Measurements from ENCODE around the gene MYL6B. TPM values are rescaled to one million over a fixed set of nuclear protein-coding genes. Genes with fewer than 3 reads are reported as not detected.

MYL6B gene
- total RNA-seq, 2 donors from 2014 or later = 153 to 191 TPM

DNA sequence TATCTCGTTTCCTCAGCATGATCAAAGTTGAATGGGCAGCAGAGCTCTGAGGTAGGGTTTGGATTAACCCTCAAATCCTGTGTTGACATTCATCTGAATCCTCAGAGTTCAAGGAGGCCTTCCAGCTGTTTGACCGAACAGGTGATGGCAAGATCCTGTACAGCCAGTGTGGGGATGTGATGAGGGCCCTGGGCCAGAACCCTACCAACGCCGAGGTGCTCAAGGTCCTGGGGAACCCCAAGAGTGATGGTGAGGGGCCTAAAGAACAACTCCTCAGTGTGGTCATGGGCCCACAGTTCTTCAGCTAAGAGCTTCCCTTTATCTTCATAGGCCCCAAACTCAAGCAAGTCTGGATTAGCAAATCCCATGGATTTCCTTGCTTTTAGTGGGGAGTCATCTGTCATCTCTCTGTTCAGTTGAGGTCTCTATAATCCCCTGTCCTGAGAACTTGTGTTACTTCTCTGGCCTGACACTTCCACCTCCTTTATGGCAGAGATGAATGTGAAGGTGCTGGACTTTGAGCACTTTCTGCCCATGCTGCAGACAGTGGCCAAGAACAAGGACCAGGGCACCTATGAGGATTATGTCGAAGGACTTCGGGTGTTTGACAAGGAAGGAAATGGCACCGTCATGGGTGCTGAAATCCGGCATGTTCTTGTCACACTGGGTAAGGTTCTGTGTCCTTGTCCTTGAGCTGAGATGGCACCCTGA lies 7.2 kb downstream of the MYL6B start:
- Histone ChIP-seq H3K9ac (ENCODE audit: extremely low read depth, low read length, poor library complexity, severe bottlenecking) (peak overlapping the region; percentile 97), H3K4me1 (ENCODE audit: control insufficient read depth, insufficient read depth, low read length) (peaks cover 8% of the 10 kb centered on the region), H3K27me3 (ENCODE audit: control insufficient read depth, insufficient read depth, low read length, poor library complexity, severe bottlenecking) (no peaks in the 10 kb centered on the region), H3K36me3 (ENCODE audit: control insufficient read depth, insufficient read depth, low read length) (peaks cover 71% of the 10 kb centered on the region), H3K27ac (ENCODE audit: low read depth, low read length) (no peak overlapping the region), H3K9me3 (ENCODE audit: control insufficient read depth, low read length) (no peaks in the 10 kb centered on the region), H3K4me3 (ENCODE audit: low read length) (peak overlapping the region; percentile 97)
- DNase-seq = peak; percentile 51
- Mint-ChIP-seq H3K4me3 (peak overlapping the region; percentile 96), H3K27ac (peak overlapping the region; percentile 99), H3K4me1 (peaks cover 58% of the 10 kb centered on the region), H3K36me3 (ENCODE audit: low read depth) (peaks cover 57% of the 10 kb centered on the region), H3K9me3 (no peaks in the 10 kb centered on the region), H3K27me3 (ENCODE audit: insufficient read depth) (no peaks in the 10 kb centered on the region)
- TF ChIP-seq CTCF (conservative IDR thresholded peaks at IDR 0.05) = no peak
- WGBS, 2 experiments (ENCODE audit: insufficient coverage in 1 of 2, insufficient read length in 1 of 2) = 61 to 70% methylated on average over 7 to 8 of the region's 8 CpGs

GRCh38 chr12:56160193-56160763 lies 7.9 kb downstream of the MYL6B start:
- no peaks in the 10 kb centered on the region for H3K27me3 Mint-ChIP-seq (ENCODE audit: insufficient read depth)
- WGBS, 2 experiments (ENCODE audit: insufficient coverage in 1 of 2, insufficient read length in 1 of 2) = 62 to 69% methylated on average over 6 to 7 of the region's 7 CpGs

More at GRCh38 chr12:56160193-56160763, 7.9 kb downstream of the MYL6B start:
- TF ChIP-seq CTCF (conservative IDR thresholded peaks at IDR 0.05) = peak; percentile 8
- Histone ChIP-seq H3K27me3 (ENCODE audit: control insufficient read depth, insufficient read depth, low read length, poor library complexity, severe bottlenecking) (no peaks in the 10 kb centered on the region), H3K36me3 (ENCODE audit: control insufficient read depth, insufficient read depth, low read length) (peaks cover 70% of the 10 kb centered on the region), H3K27ac (ENCODE audit: low read depth, low read length) (peak overlapping the region; percentile 21), H3K4me1 (ENCODE audit: control insufficient read depth, insufficient read depth, low read length) (peaks cover 8% of the 10 kb centered on the region), H3K9ac (ENCODE audit: extremely low read depth, low read length, poor library complexity, severe bottlenecking) (peak overlapping the region; percentile 97), H3K9me3 (ENCODE audit: control insufficient read depth, low read length) (no peaks in the 10 kb centered on the region), H3K4me3 (ENCODE audit: low read length) (peak overlapping the region; percentile 97)
- H3K9me3 Mint-ChIP-seq = no peaks in the 10 kb centered on the region
- H3K4me3 Mint-ChIP-seq = peak overlapping the region; percentile 96
- peak overlapping the region; percentile 99 for H3K27ac Mint-ChIP-seq
- H3K4me1 Mint-ChIP-seq = peaks cover 52% of the 10 kb centered on the region
- H3K36me3 Mint-ChIP-seq (ENCODE audit: low read depth) = peaks cover 57% of the 10 kb centered on the region
- DNase-seq = peak; percentile 64
